Measurements from ENCODE around the gene TNFRSF9. TPM values are rescaled to one million over a fixed set of nuclear protein-coding genes. Genes with fewer than 3 reads are reported as not detected.

Gene TNFRSF9
- total and polyA plus RNA-seq, 9 of the 15 experiments (the other 6 are each of a cell fraction or from before 2014, with no cell fraction given): 0.04 to 0.29 (median 0.08) TPM; not detected in 1

GRCh38 chr1:7961216-7962013, 20.8 kb upstream of the TNFRSF9 start, which contains the start of gene PARK7 (continued):
- TF ChIP-seq, protein P1, sequence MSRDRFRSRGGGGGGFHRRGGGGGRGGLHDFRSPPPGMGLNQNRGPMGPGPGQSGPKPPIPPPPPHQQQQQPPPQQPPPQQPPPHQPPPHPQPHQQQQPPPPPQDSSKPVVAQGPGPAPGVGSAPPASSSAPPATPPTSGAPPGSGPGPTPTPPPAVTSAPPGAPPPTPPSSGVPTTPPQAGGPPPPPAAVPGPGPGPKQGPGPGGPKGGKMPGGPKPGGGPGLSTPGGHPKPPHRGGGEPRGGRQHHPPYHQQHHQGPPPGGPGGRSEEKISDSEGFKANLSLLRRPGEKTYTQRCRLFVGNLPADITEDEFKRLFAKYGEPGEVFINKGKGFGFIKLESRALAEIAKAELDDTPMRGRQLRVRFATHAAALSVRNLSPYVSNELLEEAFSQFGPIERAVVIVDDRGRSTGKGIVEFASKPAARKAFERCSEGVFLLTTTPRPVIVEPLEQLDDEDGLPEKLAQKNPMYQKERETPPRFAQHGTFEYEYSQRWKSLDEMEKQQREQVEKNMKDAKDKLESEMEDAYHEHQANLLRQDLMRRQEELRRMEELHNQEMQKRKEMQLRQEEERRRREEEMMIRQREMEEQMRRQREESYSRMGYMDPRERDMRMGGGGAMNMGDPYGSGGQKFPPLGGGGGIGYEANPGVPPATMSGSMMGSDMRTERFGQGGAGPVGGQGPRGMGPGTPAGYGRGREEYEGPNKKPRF (IDR thresholded peaks at IDR 0.05; ENCODE audit: low read depth, low read length): no peak
- TF ChIP-seq, protein P2, sequence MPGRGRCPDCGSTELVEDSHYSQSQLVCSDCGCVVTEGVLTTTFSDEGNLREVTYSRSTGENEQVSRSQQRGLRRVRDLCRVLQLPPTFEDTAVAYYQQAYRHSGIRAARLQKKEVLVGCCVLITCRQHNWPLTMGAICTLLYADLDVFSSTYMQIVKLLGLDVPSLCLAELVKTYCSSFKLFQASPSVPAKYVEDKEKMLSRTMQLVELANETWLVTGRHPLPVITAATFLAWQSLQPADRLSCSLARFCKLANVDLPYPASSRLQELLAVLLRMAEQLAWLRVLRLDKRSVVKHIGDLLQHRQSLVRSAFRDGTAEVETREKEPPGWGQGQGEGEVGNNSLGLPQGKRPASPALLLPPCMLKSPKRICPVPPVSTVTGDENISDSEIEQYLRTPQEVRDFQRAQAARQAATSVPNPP (IDR thresholded peaks at IDR 0.05; ENCODE audit: borderline replicate concordance, insufficient read depth, insufficient read length): no peak
- TF ChIP-seq ZBTB8A (IDR thresholded peaks at IDR 0.05; ENCODE audit: partially characterized antibody): no peak
- no peak for TF ChIP-seq ADNP (tag; IDR thresholded peaks at IDR 0.05)
- no peak for TF ChIP-seq RBM15 (IDR thresholded peaks at IDR 0.05; ENCODE audit: insufficient read depth, low read length)
- peak; percentile 33; the same call in 1 of the 2 replicates for TF ChIP-seq ZBTB43 (CRISPR knock-in tag; IDR thresholded peaks at IDR 0.05)
- TF ChIP-seq WHSC1 (IDR thresholded peaks at IDR 0.05; ENCODE audit: low read length): peak; percentile 22
- TF ChIP-seq THAP12 (CRISPR knock-in tag; IDR thresholded peaks at IDR 0.05): peak; percentile 83
- no peak for TF ChIP-seq ZNF79 (CRISPR knock-in tag; IDR thresholded peaks at IDR 0.05; ENCODE audit: low read depth)
- TF ChIP-seq BRD9 (IDR thresholded peaks at IDR 0.05; ENCODE audit: low read depth, partially characterized antibody): no peak
- no peak for TF ChIP-seq ZNF696 (CRISPR knock-in tag; conservative IDR thresholded peaks at IDR 0.05)
- TF ChIP-seq ETV6 (IDR thresholded peaks at IDR 0.05; ENCODE audit: borderline replicate concordance in 1 of 2, low read depth in 2 of 2, low read length in 1 of 2): no peak
- peak; percentile 88; the same call in 1 of the 2 replicates for TF ChIP-seq ETV6 (CRISPR knock-in tag; IDR thresholded peaks at IDR 0.05; ENCODE audit: borderline replicate concordance)
- TF ChIP-seq TCFL5 (CRISPR knock-in tag; conservative IDR thresholded peaks at IDR 0.05): no peak
- TF ChIP-seq HOMEZ (CRISPR knock-in tag; IDR thresholded peaks at IDR 0.05): no peak
- no peak for TF ChIP-seq ZKSCAN8 (CRISPR knock-in tag; IDR thresholded peaks at IDR 0.05)
- no peak for TF ChIP-seq ZNF780A (CRISPR knock-in tag; IDR thresholded peaks at IDR 0.05)
- TF ChIP-seq DDX20 (tag; IDR thresholded peaks at IDR 0.05; ENCODE audit: low read depth): no peak

All from K562 (cell line).